T-helper 2 cell treated with Interferon-gamma antibody and Interleukin-4, amounts not matched to agents 5 μg/mL and 100 μg/mL, for 36 hours (primary cell): ENCODE results near the gene INPP5D.
"Not testable (repeated sequence)": the region's sequence is repeated elsewhere in the genome, so short reads cannot be mapped to it uniquely, and the experiment has no call there.

Source experiments
- DNase-seq: peaks from one replicate; pipeline ENCODE4 v3.0.0; 2021; ENCODE audit warnings: low spot score
- H3K27ac Mint-ChIP-seq: one replicate; pipeline ENCODE4 v1.8.0; 2021; ENCODE audit warnings: mild to moderate bottlenecking, mixed read lengths
- H3K27me3 Mint-ChIP-seq: one replicate; pipeline ENCODE4 v1.8.0; 2021; ENCODE audit warnings: low read depth, mixed read lengths
- H3K36me3 Mint-ChIP-seq: one replicate; pipeline ENCODE4 v1.8.0; 2021; ENCODE audit warnings: low read depth, mixed read lengths
- H3K4me1 Mint-ChIP-seq: one replicate; pipeline ENCODE4 v1.8.0; 2021; ENCODE audit warnings: low read depth, mixed read lengths
- H3K4me3 Mint-ChIP-seq: one replicate; pipeline ENCODE4 v1.8.0; 2022; ENCODE audit warnings: mild to moderate bottlenecking, moderate library complexity, mixed read lengths
- H3K9me3 Mint-ChIP-seq: one replicate; pipeline ENCODE4 v1.8.0; 2021; ENCODE audit warnings: mixed read lengths

The INPP5D gene

DNA sequence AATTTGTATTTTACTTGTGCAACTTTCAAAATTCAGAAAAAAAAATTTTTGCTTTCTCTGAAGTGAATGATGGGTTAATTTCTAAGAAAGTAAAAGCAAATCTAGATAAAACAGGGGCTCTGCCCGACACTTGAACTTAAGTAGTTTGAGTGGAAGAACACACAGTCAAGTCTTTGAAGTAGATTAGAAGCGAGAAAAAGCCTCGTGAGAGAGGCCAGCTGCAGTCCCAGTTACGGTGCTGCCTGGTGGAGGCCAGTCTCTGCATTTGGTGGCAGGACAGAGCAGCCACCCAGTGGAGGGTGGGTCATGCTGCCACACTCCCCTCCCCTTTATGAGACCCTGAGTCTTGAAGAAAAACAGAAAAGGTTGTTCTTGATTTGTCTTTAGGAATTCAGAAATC, 81.8 kb downstream of the INPP5D start:
- no peak for DNase-seq
- no peaks in the 10 kb centered on the region for H3K9me3 Mint-ChIP-seq
- no peaks in the 10 kb centered on the region for H3K27me3 Mint-ChIP-seq
- peak overlapping the region; percentile 86 for H3K27ac Mint-ChIP-seq
- peaks cover 36% of the 10 kb centered on the region for H3K4me1 Mint-ChIP-seq
- H3K4me3 Mint-ChIP-seq, result peak overlapping the region; percentile 52
- peaks cover 75% of the 10 kb centered on the region for H3K36me3 Mint-ChIP-seq

DNA sequence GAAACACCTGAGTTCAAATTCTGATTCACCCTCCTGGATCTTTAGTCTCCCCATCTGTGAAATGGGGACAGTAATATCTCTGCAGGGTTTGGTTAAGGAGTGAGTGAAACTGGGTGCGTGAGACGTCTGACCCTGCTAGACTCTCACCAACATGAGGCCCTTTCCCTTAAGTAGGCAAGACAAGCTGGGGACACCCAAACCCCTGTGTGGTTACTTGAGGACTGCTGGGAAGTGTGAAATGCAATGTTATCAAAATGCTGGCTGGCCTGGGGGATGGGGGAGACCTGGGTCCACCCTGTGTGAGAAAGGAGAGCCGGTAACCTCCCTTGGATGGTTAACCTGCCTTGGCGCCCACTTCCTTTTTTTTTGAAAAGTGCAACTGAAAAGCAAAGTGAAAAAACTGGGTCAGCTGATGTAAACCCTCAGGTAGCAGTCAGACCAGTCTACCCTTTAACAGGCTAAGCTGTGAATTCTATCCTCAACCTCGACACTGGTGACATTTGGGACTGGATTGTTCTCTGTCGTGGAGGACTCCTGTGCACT, 82.3 kb downstream of the INPP5D start:
- no peaks in the 10 kb centered on the region for H3K9me3 Mint-ChIP-seq
- no peaks in the 10 kb centered on the region for H3K27me3 Mint-ChIP-seq
- DNase-seq, result peak; percentile 21
- peaks cover 75% of the 10 kb centered on the region for H3K36me3 Mint-ChIP-seq
- H3K4me3 Mint-ChIP-seq, result peak overlapping the region; percentile 52
- H3K4me1 Mint-ChIP-seq, result peaks cover 34% of the 10 kb centered on the region
- H3K27ac Mint-ChIP-seq, result peak overlapping the region; percentile 86

GRCh38 chr2:233143700-233144331, 83.7 kb downstream of the INPP5D start:
- Mint-ChIP-seq H3K36me3 (peaks cover 83% of the 10 kb centered on the region), H3K4me3 (no peak overlapping the region), H3K9me3 (no peaks in the 10 kb centered on the region), H3K27me3 (no peaks in the 10 kb centered on the region), H3K4me1 (peaks cover 34% of the 10 kb centered on the region), H3K27ac (peak overlapping the region; percentile 42)
- no peak for DNase-seq

DNA sequence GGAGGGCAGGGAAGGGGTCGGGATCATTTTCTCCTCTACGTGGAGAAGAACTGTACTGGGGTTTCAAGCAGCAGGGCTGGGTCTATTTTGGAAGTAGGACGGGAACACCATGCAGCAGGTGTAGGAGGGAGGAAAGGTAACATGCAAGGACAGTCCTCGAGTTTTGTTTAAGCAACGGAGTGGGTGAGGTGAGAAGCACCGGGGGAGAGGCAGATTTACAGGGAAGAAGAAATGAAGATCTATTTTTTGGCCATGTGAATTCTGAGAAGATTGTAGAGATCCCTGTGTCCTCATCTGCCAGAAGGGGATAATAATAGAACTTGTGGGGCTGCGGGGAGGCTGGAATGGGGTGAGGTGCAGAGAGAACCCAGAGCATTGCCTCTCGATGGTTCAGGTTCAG, 85.6 kb downstream of the INPP5D start:
- DNase-seq, result no peak
- peaks cover 31% of the 10 kb centered on the region for H3K4me1 Mint-ChIP-seq
- H3K9me3 Mint-ChIP-seq, result no peaks in the 10 kb centered on the region
- H3K27me3 Mint-ChIP-seq, result no peaks in the 10 kb centered on the region
- no peak overlapping the region for H3K4me3 Mint-ChIP-seq
- H3K27ac Mint-ChIP-seq, result peak overlapping the region; percentile 24
- peaks cover 83% of the 10 kb centered on the region for H3K36me3 Mint-ChIP-seq

DNA sequence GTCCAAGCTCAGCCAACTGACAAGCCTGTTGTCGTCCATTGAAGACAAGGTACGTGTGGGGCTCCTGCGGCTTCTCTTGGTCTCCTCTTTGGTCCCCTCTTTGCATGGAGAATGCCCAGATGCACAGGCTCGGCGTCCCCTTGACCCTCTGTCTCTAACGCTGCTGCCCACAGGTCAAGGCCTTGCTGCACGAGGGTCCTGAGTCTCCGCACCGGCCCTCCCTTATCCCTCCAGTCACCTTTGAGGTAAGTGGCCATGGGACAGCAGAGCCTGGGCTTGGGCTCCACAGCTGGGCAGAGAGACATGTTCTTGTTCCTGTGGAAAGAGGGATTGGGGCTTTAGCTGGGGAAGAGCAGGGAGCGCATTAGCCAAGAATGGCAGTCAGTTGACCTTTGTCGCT, 86.1 kb downstream of the INPP5D start:
- no peak for DNase-seq
- H3K27me3 Mint-ChIP-seq, result no peaks in the 10 kb centered on the region
- H3K9me3 Mint-ChIP-seq, result no peaks in the 10 kb centered on the region
- H3K4me1 Mint-ChIP-seq, result peaks cover 27% of the 10 kb centered on the region
- H3K27ac Mint-ChIP-seq, result no peak overlapping the region
- peaks cover 82% of the 10 kb centered on the region for H3K36me3 Mint-ChIP-seq
- H3K4me3 Mint-ChIP-seq, result no peak overlapping the region

DNA sequence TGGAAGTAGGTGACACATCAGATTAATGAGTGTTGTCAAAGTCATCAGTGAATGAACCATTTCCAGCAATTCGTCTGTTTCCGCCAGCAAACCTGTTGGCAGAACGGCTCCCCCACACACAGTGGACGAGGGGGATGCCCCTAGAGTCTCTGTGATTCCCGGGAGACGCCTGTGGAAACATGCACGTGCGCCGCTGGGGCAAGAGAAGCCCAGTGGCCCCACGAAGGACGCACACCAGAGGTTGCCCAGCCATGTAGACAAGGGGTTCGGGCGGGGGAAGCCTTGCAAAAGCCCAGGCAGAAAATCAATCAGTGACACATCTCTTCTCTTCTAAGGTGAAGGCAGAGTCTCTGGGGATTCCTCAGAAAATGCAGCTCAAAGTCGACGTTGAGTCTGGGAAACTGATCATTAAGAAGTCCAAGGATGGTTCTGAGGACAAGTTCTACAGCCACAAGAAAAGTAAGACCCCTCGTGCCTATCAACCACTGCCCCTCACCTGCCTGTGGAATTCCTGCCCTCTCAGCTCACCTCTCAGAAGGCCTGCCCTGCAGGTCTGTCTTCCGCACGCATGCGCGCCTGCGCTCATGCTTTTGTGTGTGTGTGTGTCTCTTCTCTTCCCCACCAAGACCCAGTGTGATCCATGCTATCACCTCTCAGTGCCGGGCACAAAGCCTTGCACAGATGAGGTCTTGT, 87.1 kb downstream of the INPP5D start:
- H3K9me3 Mint-ChIP-seq, result no peaks in the 10 kb centered on the region
- H3K4me1 Mint-ChIP-seq, result peaks cover 16% of the 10 kb centered on the region
- H3K36me3 Mint-ChIP-seq, result peaks cover 77% of the 10 kb centered on the region
- no peak overlapping the region for H3K27ac Mint-ChIP-seq
- H3K4me3 Mint-ChIP-seq, result no peak overlapping the region
- H3K27me3 Mint-ChIP-seq, result no peaks in the 10 kb centered on the region
- no peak for DNase-seq

- DNase-seq, result no peak
- no peak overlapping the region for H3K27ac Mint-ChIP-seq
- no peak overlapping the region for H3K4me3 Mint-ChIP-seq
- H3K4me1 Mint-ChIP-seq, result peaks cover 11% of the 10 kb centered on the region
- H3K27me3 Mint-ChIP-seq, result no peaks in the 10 kb centered on the region
- H3K9me3 Mint-ChIP-seq, result no peaks in the 10 kb centered on the region
- peaks cover 77% of the 10 kb centered on the region for H3K36me3 Mint-ChIP-seq
These were observed 87.7 kb downstream of the INPP5D start for GRCh38 chr2:233147829-233148167.

GRCh38 chr2:233148354-233148753, 88.2 kb downstream of the INPP5D start:
- H3K27me3 Mint-ChIP-seq, result no peaks in the 10 kb centered on the region
- no peaks in the 10 kb centered on the region for H3K9me3 Mint-ChIP-seq
- no peak for DNase-seq
- peak overlapping the region; percentile 18 for H3K27ac Mint-ChIP-seq
- peaks cover 6% of the 10 kb centered on the region for H3K4me1 Mint-ChIP-seq
- no peak overlapping the region for H3K4me3 Mint-ChIP-seq
- peaks cover 77% of the 10 kb centered on the region for H3K36me3 Mint-ChIP-seq

DNA sequence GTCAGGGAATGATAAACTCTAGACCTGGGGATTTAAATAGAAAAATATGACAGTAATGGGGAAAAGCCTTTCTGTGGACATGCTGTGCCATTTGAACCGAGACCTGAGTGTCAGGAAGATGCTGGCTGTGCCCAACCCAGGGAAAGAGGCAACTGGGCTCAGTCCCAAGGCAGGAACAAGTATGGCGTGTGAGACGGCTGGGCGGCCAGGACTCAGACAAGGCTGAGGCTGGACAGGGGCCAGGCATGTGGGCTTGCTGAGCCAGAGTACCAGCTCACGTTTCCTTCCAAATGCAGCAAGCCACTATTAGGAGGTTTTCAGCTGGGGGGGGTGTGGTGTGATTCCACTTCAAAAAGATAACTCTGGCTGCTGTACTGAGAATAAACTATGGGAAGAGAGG, 92.4 kb downstream of the INPP5D start:
- Mint-ChIP-seq H3K27me3 (no peaks in the 10 kb centered on the region), H3K9me3 (no peaks in the 10 kb centered on the region), H3K4me1 (no peaks in the 10 kb centered on the region), H3K36me3 (peaks cover 71% of the 10 kb centered on the region), H3K4me3 (no peak overlapping the region), H3K27ac (no peak overlapping the region)
- DNase-seq, result no peak

GRCh38 chr2:233153146-233153798, 93.1 kb downstream of the INPP5D start:
- no peaks in the 10 kb centered on the region for H3K27me3 Mint-ChIP-seq
- no peak overlapping the region for H3K27ac Mint-ChIP-seq
- H3K36me3 Mint-ChIP-seq, result peaks cover 72% of the 10 kb centered on the region
- DNase-seq, result no peak
- no peaks in the 10 kb centered on the region for H3K4me1 Mint-ChIP-seq
- H3K4me3 Mint-ChIP-seq, result no peak overlapping the region
- H3K9me3 Mint-ChIP-seq, result no peaks in the 10 kb centered on the region

DNA sequence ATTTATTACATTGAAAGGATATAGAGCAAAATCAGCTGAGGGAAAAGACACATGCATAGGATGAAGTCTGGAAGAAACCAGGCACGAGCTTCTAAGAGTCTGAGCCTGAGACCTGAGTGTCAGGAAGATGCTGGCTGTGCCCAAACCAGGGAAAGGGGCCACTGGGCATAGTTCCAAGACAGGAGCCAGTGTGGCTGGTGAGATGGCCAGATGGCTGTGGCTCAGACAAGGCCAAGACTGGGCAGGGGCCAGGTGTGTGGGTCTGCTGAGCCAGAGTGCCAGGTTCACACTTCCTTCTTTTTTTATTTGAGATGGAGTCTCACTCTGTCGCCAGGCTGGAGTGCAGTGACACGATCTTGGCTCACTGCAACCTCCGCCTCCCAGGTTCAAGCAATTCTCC, 95.9 kb downstream of the INPP5D start:
- Mint-ChIP-seq H3K27ac (no peak overlapping the region), H3K4me3 (no peak overlapping the region), H3K9me3 (no peaks in the 10 kb centered on the region), H3K4me1 (no peaks in the 10 kb centered on the region), H3K27me3 (no peaks in the 10 kb centered on the region), H3K36me3 (peaks cover 67% of the 10 kb centered on the region)
- DNase-seq, result no peak

GRCh38 chr2:233156461-233156860, 96.3 kb downstream of the INPP5D start:
- H3K4me1 Mint-ChIP-seq, H3K4me3 Mint-ChIP-seq, DNase-seq, H3K9me3 Mint-ChIP-seq, H3K27me3 Mint-ChIP-seq: not testable (repeated sequence)
- Mint-ChIP-seq H3K27ac (peak overlapping the region; percentile 7), H3K36me3 (peaks cover 65% of the 10 kb centered on the region)

GRCh38 chr2:233161730-233162129, 101.6 kb downstream of the INPP5D start:
- peaks cover 48% of the 10 kb centered on the region for H3K36me3 Mint-ChIP-seq
- H3K27ac Mint-ChIP-seq, result no peak overlapping the region

GRCh38 chr2:233162770-233163169, 102.6 kb downstream of the INPP5D start:
- H3K27me3 Mint-ChIP-seq, result no peaks in the 10 kb centered on the region
- DNase-seq, result no peak
- peaks cover 38% of the 10 kb centered on the region for H3K36me3 Mint-ChIP-seq
- H3K27ac Mint-ChIP-seq, result no peak overlapping the region
- H3K4me3 Mint-ChIP-seq, result no peak overlapping the region
- H3K9me3 Mint-ChIP-seq, result no peaks in the 10 kb centered on the region
- H3K4me1 Mint-ChIP-seq, result peaks cover 3% of the 10 kb centered on the region

More at GRCh38 chr2:233161730-233162129, 101.6 kb downstream of the INPP5D start:
- no peak for DNase-seq
- H3K27me3 Mint-ChIP-seq, result no peaks in the 10 kb centered on the region
- peaks cover 3% of the 10 kb centered on the region for H3K4me1 Mint-ChIP-seq
- H3K4me3 Mint-ChIP-seq, result no peak overlapping the region
- H3K9me3 Mint-ChIP-seq, result no peaks in the 10 kb centered on the region
